Body of pancreas (tissue), 4 donors: ENCODE data around the gene ZNF862. TPM values are rescaled to one million over a fixed set of nuclear protein-coding genes. Genes with fewer than 3 reads are reported as not detected.

Experiments used
- ATAC-seq: fragments of 150-250 bp; one replicate; pipeline ENCODE4 v1.9.1; 2016
- DNase-seq, 4 donors: peaks; one replicate each; pipeline ENCODE4 v3.0.0-alpha.2; 2019
- H3K27ac ChIP-seq, 4 donors: fragments of 200-600 bp; sonication (generic); 1 replicate in 3 of 4; 2 replicates in 1 of 4; pipeline versions ENCODE4 v1.5.1 to v1.6.1; 2016 to 2019; ENCODE audit warnings: mild to moderate bottlenecking in 1 of 4, mixed read lengths in 1 of 4, moderate library complexity in 1 of 4
- H3K27me3 ChIP-seq, 2 donors: fragments of 200-600 bp; sonication (generic); one replicate each; pipeline ENCODE4 v1.6.0; 2016; ENCODE audit warnings: mild to moderate bottlenecking in 1 of 2
- H3K36me3 ChIP-seq, 2 donors: fragments of 200-600 bp; sonication (generic); replicated peaks in 1 of 2; 2 replicates each; pipeline ENCODE4 v1.5.1; 2016; ENCODE audit warnings: low read depth in 2 of 2; ENCODE audit not compliant: insufficient read depth in 1 of 2
- H3K4me1 ChIP-seq: fragments of 200-600 bp; sonication (generic); one replicate; pipeline ENCODE4 v1.6.0; 2016
- H3K4me3 ChIP-seq, 2 donors: fragments of 200-600 bp; sonication (generic); 1 replicate in 1 of 2; 2 replicates in 1 of 2; pipeline ENCODE4 v1.5.1; 2016 to 2019
- H3K9me3 ChIP-seq, 3 donors: fragments of 200-600 bp; sonication (generic); 1 replicate in 2 of 3; 2 replicates in 1 of 3; pipeline ENCODE4 v1.5.1; 2016
- POLR2A ChIP-seq, 3 donors: fragments of 450-650 bp; IDR thresholded peaks; one replicate each; pipeline ENCODE4 v1.6.1; 2016; ENCODE audit warnings: antibody characterized with exemption in 3 of 3, mild to moderate bottlenecking in 2 of 3
- WGBS, 2 donors: methylation state at CpG; one replicate each; pipeline ENCODE4 v1.1.5; 2017; 5-methylcytosine and 5-hydroxymethylcytosine counted together
- intact Hi-C: fragments of 100-400 bp; cut with DNase I; formaldehyde crosslinking; loops from one replicate; pipeline ENCODE4 v1.15.1; 2023
- total RNA-seq, 2 donors: library from RNA; depleted of rRNA; stranded (reverse); fragments of >200 nt; gene quantifications; one replicate each; pipeline ENCODE4 v1.1.0, GENCODE V29; 2016
- TF ChIP-seq, protein P1 (sequence below), 7 experiments: fragments of 450-650 bp in 4 of 7; fragments of 200-600 bp in 3 of 7; sonication (generic) in 3 of 7; IDR thresholded peaks; one replicate each; pipeline ENCODE4 v1.5.1; 2016 to 2019; ENCODE audit warnings: antibody characterized with exemption in 7 of 7

ZNF862 gene
- total RNA-seq, 2 donors from 2014 or later: 10.9 to 18.8 TPM

DNA sequence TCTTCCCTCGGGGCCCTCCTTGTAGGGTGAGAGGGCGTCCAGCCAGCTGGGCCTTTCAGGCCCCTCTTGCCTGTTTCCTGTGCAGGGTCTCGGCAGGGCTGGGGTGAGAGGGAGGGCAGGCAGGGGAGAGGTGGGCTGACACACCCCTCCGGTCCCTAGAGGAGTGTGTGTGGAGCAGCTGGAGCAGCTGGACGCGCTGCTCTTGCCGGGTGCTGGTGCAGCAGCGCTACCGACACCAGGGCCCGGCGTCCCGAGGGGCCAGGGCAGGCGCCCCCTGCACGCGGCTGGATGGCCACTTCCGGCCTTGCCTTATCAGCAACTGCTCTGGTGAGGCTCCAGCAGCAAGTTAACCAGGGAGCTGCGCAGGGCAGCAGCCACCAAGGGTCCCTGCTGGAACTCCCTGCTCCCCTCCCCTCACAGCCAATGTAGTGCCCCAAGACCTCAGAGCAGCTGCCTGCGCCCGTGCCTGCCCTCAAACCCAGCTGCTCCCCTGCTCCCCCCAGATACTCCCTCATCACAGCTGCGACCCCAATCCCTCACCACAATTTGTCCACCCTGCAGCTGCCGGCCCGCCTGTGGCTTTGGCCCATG is 15.7 kb upstream of the ZNF862 start:
- ATAC-seq: no peak
- Histone ChIP-seq H3K27ac (no peak overlapping the region), H3K27me3 (no peaks in the 10 kb centered on the region), H3K36me3 (no peaks in the 10 kb centered on the region), H3K4me3 (no peak overlapping the region), H3K4me1 (no peaks in the 10 kb centered on the region), H3K9me3 (no peaks in the 10 kb centered on the region)
- WGBS, 2 donors: 65 to 82% methylated on average over 14 to 15 of the region's 22 CpGs
- no peak for DNase-seq
- intact Hi-C loops: no loop called here
- no peak for TF ChIP-seq POLR2A (IDR thresholded peaks at IDR 0.05)
- TF ChIP-seq, protein P1, sequence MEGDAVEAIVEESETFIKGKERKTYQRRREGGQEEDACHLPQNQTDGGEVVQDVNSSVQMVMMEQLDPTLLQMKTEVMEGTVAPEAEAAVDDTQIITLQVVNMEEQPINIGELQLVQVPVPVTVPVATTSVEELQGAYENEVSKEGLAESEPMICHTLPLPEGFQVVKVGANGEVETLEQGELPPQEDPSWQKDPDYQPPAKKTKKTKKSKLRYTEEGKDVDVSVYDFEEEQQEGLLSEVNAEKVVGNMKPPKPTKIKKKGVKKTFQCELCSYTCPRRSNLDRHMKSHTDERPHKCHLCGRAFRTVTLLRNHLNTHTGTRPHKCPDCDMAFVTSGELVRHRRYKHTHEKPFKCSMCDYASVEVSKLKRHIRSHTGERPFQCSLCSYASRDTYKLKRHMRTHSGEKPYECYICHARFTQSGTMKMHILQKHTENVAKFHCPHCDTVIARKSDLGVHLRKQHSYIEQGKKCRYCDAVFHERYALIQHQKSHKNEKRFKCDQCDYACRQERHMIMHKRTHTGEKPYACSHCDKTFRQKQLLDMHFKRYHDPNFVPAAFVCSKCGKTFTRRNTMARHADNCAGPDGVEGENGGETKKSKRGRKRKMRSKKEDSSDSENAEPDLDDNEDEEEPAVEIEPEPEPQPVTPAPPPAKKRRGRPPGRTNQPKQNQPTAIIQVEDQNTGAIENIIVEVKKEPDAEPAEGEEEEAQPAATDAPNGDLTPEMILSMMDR (IDR thresholded peaks at IDR 0.05): no peak

DNA sequence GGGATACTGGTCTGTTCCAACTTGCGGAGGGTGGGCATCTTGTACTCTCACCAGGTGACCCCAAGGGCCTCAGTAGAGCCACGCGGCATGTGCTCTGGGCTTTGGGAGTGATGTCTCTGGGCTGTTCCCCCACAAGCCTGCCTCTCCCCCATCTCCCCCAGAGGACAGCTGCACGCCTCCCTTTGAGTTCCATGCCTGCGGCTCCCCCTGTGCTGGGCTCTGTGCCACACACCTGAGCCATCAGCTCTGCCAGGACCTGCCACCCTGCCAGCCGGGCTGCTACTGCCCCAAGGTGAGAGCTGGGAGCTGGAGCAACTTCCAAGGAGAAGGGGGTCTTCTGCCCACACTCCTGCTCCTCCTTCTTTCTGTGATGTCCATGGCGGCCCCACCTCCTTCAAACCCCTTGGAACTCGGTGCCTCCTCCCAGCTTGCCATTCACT is 15.0 kb upstream of the ZNF862 start:
- no peak for TF ChIP-seq POLR2A (IDR thresholded peaks at IDR 0.05)
- TF ChIP-seq, protein P1 (IDR thresholded peaks at IDR 0.05): no peak
- Histone ChIP-seq H3K27me3 (no peaks in the 10 kb centered on the region), H3K4me1 (no peaks in the 10 kb centered on the region), H3K9me3 (no peaks in the 10 kb centered on the region), H3K4me3 (no peak overlapping the region), H3K27ac (no peak overlapping the region), H3K36me3 (no peaks in the 10 kb centered on the region)
- no peak for ATAC-seq
- 73 to 88% methylated on average over 3 to 8 of the region's 8 CpGs for WGBS, 2 donors
- intact Hi-C loops: no loop called here
- no peak for DNase-seq

DNA sequence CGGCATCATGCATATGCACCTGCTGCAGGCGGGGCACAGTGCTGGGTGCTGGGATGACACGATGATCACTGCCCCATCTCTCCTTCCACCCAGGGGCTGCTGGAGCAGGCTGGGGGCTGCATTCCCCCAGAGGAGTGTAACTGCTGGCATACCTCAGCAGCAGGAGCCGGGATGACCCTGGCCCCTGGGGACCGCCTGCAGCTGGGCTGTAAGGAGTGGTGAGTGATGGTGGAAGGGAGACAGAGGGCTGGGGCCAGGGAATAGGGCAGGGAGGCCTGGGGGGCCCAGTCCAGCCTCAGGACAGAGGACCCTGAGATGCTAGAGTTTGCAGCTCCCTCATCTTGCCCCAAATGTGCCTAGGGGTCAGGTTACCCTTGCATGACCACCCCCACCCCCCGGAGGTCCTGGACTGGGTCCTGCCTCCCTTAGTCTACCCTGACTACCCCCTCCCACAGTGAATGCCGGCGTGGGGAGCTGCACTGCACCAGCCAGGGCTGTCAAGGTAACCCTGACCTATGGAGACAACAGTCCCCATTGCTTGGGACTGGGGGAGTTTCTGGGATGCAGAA is 14.5 kb upstream of the ZNF862 start:
- ATAC-seq: no peak
- H3K36me3 ChIP-seq: no peaks in the 10 kb centered on the region
- no peak for DNase-seq
- H3K4me1 ChIP-seq: no peaks in the 10 kb centered on the region
- TF ChIP-seq, protein P1 (IDR thresholded peaks at IDR 0.05): no peak
- no peak for TF ChIP-seq POLR2A (IDR thresholded peaks at IDR 0.05)
- 82% methylated on average over 8 of the region's 8 CpGs for WGBS, 2 donors
- H3K4me3 ChIP-seq: no peak overlapping the region
- H3K27me3 ChIP-seq: no peaks in the 10 kb centered on the region
- intact Hi-C loops: no loop called here
- H3K27ac ChIP-seq: no peak overlapping the region
- H3K9me3 ChIP-seq: no peaks in the 10 kb centered on the region

DNA sequence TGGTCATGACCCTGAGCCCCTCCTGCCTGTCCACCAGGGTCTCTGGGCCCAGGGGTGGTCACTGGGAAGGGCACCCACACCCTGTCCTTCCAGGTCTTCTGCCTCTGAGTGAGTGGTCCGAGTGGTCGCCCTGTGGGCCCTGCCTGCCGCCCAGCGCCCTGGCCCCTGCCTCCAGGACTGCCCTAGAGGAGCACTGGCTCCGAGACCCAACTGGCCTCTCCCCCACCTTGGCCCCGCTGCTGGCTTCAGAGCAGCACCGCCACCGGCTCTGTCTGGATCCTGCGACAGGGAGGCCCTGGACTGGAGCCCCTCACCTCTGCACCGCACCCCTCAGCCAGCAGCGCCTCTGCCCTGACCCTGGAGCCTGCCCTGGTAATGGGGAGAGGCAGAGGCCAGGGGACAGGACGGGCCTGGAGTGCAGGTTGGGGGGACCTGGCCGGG is 13.9 kb upstream of the ZNF862 start:
- Histone ChIP-seq H3K36me3 (no peaks in the 10 kb centered on the region), H3K27me3 (no peaks in the 10 kb centered on the region), H3K4me3 (no peak overlapping the region), H3K27ac (no peak overlapping the region), H3K4me1 (no peaks in the 10 kb centered on the region), H3K9me3 (no peaks in the 10 kb centered on the region)
- no peak for DNase-seq
- ATAC-seq: no peak
- intact Hi-C loops: no loop called here
- no peak for TF ChIP-seq POLR2A (IDR thresholded peaks at IDR 0.05)
- TF ChIP-seq, protein P1 (IDR thresholded peaks at IDR 0.05): no peak
- WGBS, 2 donors: 76 to 90% methylated on average over 4 to 13 of the region's 13 CpGs
